Gastroesophageal sphincter (tissue), 3 donors: ENCODE measurements around the gene PDAP1.

Experiments
- CTCF ChIP-seq, 4 experiments: fragments of 200-600 bp in 2 of 4; fragments of 450-650 bp in 2 of 4; sonication (generic) in 1 of 4; IDR thresholded peaks; one replicate each; pipeline ENCODE4 v1.5.1; 2017 to 2019; ENCODE audit warnings: antibody characterized with exemption in 4 of 4, mild to moderate bottlenecking in 2 of 4, moderate library complexity in 2 of 4
- POLR2A ChIP-seq, 2 donors: fragments of 450-650 bp; IDR thresholded peaks; one replicate each; pipeline ENCODE4 v1.6.1; 2017; ENCODE audit warnings: antibody characterized with exemption in 2 of 2, mild to moderate bottlenecking in 2 of 2, moderate library complexity in 1 of 2
- POLR2AphosphoS5 ChIP-seq: sonication (generic); formaldehyde crosslinking; IDR thresholded peaks from one replicate; pipeline ENCODE4 v1.6.1; 2017; ENCODE audit warnings: antibody characterized with exemption

GRCh38 chr7:99362801-99363200 lies 45.6 kb downstream of the PDAP1 start:
- TF ChIP-seq CTCF (IDR thresholded peaks at IDR 0.05) (no peak), POLR2AphosphoS5 (no peak), POLR2A (IDR thresholded peaks at IDR 0.05) (no peak)
